ENCODE measurements around the gene GLIS2.

GLIS2 gene

DNA sequence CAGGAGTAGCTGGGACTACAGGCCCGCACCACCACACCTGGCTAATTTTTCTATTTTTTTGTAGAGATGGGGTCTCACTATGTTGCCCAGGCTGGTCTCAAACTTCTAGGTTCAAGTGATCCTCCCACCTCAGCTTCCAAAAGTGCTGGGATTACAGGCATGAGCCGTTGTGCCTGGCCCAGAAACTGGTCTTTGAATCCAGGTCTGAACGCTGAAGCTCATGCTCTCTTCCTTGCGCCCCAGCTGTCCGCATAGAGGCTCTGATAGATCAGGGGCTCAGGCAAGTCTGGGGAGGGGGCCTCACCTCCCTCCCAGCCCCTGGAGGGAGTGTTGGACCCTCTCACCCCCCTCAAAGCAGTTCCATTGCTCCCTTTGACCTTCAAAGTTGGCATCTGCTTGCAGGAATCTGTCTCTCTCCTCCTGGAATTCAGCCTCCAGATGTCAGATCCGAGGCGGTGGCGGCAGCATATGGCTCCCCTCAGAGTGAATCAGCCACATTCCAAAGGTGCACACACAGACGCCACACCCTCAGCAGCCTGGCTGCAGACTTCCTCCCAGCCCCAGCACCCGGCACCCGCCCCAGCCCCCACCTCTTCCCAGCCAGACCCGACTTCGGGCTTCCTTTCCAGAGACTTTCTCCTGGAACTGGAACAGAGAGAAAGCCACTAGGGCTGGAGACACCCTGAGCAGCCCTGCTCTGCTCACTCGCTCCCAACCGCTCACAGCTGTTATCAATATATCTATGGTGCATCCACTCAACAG is 16.9 kb upstream of the GLIS2 start:
- no peak for DNase-seq

DNA sequence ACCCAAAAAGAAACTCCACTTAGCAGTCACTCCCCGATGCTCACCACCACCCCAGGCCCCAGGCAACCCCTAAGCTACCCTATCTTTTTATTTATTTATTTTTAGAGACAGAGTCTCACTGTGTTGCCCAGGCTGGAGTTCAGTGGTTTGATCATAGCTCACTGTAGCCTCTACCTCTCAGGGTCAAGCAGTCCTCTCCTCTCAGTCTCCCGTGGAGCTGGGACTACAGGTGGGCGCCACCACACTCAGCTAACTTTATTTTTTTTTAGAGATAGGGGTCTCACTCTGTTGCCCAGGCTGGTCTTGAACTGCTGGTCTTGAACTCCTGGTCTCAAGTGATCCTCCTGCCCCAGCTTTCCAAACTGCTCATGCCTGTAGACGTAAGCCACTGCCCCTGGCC is 14.7 kb upstream of the GLIS2 start:
- DNase-seq: no peak

DNA sequence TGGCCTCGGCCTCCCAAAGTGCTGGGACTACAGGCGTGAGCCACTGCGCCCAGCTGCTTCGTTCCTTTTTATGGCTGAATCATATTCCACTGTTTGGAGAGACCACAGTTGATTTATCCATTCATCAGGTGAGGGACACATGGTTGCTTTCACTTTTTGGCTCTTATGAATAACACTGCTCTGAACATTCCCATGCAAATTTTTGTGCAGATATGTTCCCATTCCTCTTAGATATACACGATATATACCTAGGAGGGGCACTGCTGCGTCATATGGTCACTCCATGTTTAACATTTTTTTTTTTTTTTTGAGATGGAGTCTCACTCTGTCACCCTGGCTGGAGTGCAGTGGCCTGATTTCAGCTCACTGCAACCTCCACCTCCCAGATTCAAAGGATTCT is 13.9 kb upstream of the GLIS2 start:
- DNase-seq: no peak

DNA sequence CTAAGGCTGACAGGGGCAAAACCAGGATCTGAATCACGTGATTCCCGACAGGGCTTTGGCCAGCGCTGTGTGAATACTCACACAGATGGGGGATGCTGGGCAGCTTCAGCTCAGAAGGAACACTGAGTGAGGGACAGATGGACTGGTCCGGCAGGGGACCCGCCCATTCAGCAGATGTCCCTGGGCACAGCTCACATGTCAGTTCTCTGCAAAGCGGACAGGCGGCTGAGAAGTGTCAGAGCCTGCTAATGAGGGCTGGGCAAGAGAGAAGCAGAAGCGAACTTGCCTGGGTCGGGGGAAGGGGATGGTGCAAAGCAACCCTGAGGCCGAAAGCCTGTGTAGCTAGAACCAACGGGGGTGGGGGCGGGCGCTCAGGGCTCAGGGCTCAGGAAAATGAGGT is 11.9 kb upstream of the GLIS2 start:
- no peak for DNase-seq

DNA sequence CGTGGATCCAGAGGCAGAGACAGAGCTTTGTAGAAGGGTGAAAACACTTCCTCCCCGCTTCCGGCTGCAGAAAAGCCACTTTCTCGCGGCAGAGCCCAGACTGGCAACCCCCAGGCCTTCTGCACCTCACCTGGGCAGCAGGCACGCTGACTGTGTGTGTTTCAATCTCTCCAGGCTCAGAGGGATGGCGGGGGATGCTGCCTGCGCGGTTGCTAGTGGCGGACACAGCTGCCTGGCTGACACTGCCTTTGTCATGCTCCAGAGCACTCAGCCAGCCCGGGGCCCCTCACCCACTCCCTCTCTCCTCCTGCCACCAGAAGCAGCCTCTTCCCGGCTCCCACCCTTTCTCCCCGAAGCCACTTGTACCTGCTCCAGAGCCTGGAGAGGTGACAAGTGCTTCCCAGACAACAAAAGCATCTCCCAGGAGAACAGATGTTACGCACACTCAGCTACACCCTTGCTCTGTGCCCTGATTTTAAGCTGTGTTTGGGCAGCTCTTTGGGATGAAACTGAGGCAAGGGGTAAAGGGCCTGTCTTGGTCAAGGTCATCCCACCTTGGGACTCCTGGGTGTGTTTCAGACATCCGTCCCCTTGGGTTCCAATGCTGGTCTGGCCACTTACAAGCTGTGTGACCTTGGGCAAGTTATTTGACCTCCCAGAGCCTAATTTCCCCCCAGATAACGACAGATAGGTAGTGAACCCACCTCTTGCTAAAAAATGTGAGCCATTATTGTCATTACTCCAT is 9.2 kb upstream of the GLIS2 start:
- no peak for DNase-seq

DNA sequence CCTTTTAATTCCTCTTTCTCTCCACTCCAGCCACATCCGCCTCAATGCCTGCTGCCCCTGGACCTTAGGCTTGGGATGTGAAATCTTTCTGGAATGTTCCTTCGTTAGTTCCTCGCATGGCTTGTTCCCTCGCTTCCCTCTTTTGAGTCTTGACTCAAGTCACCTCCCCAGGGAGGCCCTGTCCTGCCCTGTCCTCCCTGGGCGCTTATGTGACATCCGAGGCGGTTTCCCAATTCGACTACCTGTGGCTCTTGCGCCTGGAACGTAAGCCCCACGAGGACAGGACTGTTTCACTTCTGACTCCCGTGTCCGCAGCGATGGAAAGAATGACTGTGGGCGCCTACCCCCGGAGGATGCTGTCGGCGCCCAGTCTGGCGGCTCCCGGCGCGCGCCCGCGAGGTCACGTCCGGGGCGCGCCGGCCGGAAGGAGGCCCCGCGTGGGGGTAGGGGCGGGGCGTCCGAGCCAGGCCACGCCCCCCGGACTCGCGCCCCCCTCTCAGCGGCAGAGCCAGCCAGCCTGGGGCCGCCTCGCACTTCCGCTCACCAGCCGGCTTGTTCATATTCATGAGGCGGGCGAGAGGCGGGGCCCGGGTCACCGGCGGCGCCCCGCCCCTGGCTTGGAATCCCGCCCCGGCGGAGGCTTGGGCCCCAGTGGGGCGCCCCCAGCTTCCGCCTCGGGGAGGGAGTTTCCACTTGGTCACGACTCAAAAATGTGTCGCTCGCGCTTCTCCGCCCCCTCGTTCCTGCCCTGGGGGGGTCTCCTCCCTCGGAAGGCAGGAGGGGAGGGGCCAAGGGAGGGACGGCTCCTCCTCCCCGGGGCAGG is 8.4 kb upstream of the GLIS2 start:
- peak; percentile 88 to 89 for DNase-seq

DNA sequence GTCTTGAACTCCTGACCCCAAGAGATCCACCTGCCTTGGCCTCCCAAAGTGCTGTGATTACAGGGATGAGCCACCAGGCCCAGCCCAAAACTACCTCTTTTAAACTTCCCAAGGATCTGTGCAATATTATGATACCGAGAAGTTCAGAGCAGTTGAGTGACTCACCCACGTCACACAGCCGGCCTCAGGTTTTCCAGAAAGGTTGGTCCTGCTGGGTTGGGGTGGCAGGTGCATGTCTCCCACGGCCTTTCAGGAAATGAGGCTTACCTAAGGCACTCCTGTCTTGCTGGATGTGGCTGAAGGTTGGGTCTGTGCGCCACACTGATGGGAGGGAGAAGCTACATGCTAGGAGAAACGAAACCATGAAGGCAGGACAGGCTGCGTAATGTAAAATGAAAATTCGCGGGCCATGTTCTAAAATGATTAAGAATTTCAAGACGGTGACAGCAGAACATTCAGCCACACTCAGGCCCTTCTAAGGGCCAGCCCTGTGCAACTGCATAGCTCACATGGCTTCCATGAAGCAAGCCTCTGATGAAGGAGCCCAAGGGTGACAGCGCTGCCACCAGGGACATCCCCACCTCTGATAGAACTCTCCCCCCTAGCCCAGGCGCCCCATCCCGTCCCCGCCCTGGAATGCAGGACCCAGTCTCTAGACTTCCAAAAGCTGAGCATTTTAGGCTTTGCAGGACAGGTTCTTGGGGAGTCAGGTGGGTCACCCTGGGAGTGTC is 6.6 kb upstream of the GLIS2 start:
- no peak for DNase-seq

DNA sequence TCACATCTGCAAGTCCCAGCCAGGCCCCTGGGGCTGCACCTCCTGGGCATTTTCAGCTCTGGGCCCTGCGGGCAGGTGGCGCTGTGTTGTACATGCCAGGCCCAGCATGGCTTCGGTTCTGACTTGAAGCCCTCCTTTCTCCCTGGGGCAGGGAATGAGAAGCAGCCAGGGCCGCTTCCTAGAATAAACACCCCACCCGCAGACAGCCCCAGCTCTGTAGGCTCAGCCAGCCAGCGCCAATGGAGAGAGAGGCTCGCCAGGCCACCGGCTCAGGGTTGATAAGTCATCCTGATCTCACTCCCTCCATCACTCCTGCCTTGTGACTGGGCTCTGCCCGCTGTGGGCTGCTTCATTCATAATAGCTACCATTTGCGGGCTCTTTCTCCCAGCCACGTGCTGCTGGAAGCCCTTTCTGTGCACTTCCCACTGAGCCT is 6.0 kb upstream of the GLIS2 start:
- no peak for DNase-seq

DNA sequence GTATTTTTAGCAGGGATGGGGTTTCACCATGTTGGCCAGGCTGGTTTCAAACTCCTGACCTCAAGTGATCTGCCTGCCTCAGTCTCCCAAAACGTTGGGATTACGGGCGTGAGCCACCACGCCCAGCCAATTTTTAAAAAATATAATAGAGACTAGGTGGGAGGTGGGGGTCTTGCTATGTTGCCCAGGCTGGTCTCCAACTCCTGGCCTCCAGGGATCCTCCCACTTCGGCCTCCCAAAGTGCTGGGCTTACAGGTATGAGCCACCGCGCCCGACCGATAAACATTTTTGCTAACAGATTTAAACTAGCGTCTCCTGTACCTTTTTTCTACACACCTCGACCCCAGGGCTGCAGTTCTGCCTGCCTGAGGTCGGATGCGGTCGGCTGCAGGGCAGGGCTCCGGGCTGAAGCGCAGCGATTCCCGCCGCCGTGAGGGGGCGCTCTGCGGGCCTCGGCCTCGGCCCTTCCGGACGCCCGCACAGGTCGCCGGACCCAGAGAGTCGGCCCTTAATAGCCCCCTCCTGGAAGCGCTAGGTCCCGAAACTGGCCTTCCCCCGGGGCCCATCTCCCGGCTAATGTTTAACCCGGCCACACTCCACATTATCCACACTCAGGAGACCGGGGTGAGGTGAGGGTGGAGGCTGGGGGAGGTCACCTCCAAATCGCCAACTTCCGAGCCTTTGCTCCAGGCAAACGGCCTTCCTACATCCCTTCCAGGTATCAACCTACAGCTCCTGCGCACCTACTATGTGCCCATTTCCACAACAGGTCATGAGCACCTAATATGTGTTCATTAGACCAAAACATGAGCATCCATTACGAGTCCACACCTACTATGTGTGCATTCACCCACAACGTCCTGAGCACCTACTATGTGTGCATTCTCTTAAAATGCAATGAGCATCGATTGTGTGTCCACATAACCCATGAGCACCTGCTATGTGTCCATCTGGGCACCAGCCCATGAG is 2.0 kb upstream of the GLIS2 start:
- no peak for DNase-seq

DNA sequence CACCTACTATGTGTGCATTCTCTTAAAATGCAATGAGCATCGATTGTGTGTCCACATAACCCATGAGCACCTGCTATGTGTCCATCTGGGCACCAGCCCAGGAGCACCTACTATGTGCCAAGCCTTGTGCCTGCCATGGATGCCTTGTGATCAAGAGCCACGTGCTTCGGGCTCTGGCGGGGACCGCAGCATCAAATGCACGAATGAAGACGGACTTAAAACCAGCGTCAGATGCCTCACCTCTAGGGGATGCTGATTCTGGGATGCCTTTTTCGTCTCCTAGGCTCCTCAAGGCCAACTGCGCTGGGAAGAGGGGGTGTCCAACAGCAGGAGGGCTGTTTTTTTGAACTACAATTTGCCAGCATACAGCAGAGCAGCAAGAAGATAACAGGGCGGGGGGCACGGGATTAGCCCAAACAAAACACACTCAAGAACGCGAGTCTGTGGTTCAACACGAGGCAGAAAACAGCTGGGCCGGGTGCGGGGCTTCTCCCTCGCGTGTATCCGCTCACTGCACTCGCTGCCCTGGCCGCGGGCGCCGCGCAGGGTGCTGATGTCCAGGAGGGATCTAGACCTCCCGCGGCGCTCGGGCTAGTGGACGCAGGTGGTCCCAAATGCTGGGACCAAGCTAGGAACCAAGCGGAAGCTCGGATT is 1.2 kb upstream of the GLIS2 start:
- no peak for DNase-seq

DNA sequence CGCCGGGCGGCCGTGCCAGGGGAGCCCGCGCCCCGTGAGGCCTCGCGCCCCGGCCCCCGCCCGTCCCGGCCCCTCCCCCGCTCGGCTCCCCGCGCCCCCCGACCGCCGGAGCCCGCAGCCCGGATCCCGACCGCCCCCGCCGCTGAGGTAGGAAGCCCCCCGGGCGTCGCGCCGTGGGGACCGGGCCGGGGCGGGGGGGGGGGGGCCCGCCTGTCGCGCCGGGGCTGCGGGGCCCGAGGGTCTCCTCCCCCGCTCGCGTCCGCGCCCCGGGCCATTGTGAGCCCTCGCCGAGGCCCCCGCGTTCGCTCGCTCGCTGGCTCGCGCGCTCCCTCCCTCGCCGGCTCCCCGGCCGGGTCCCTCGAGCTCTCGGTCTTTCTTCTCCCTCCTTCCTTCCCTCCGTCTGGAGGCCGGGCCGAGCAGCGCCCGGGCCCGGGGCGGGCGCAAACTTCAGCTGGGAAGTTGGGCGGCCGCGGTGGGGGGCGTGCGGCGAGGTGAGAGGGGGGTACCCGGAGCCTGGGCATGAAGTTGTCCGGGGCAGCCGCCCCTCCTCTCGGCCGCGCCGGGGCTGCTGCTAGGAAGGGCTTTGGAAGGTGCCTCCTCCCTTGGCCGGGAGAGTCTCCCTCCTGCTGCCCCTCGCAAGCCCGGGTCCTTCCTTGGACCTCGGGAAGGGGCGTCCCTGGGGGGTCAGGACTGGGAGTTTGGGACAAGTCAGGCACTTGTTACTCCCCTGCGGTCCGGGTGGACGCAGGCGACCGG is 419 bp downstream of the GLIS2 start:
- no peak for DNase-seq

DNA sequence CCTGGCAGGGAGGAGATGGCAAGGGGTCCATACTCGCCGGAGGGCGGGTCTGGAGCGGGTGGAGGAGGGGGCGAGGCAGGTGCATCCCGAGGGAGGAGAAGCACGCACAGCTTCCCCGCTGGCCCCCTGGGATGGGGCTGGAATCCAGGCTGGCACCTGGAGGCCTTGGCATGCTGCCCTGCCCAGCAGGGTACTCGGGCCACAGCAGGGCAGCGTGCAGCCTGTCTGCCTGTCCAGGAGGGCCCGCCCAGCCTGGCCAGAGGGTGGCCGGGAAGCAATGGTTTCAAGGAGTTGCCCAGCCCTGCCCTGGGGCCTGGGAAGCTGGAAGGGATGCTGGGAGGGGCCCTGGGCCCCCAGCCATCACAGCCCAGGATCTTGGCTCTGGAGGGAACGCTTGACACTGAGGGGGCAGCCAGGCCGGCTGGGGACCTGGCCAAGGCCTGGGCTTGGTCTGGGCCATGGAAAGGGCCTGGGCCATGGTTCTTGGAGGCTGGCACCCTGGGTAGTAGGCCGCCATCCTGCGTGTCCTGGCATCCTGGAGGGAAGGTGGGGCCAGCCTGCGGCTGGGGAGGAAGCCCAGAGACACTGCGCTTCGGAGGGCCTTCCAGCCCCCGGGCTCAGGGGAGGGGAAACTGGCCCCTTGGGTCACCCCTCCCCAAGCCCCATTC is 1.1 kb downstream of the GLIS2 start:
- DNase-seq: no peak

DNA sequence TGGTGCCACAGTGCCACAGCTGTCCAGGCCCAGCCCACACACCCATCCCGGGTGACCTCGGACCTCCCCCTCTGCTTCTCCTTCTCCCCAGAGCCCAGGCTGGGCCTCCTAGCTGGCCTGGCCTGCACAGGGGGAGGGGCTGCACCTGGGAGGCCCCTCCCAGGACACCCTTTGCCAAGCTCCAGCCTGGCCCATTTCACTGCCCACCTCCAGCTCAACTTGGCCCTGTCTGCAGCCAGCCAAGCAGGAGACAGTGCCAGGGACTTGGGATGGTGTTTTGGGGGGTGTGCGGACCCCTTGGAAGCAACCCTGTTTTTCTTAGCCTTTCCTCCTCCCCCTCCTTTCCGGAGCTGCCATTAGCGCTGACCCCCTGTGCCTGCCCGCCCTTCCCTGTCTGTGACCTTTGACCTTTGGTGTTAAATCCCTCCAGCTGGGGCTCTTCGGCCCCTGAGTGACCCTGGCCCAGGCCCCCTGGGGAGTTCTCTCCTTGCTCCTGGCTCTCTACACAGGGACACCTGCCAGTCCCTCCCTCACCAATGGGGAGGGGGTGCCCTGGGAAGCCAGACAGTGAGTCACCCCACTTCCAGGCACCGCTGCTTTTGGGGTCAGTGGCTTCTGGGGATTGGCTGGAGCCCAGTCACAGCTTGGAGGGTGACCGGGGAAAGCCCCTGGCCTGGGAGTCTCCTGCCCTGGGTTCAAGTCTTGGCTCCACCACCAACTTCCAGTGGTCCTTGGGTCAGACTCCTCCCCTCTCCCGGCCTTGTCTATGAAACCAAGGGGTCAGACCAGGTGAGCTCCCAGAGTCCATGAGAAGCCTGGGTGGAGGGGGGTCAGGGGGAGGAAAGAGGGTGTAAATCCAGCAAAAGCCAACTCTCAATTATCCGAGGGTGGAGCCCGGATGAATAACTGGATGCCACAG is 1.9 kb downstream of the GLIS2 start:
- no peak for DNase-seq

DNA sequence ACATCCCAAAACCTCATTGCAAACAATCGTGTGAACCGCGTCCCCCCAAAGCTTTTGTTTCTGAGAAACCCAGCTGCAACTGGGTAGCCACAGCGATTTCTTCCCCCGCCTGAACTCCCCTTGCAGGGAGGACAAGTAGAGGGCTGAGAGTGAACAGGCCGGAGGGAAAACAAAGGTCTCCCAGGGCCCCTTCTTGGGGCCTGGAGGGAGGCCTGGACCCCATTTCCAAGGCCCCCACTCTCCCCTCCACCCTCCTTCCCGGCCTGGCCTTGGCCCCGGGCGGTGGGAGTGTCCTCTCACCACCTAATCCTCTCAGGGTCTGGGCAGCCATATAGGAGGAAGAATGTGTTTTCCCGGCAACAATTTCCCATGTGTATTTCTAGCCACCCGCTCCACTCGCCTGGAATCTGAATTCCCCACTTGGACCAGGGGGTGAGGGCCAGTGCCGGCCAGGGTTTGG is 2.6 kb downstream of the GLIS2 start:
- DNase-seq: no peak

DNA sequence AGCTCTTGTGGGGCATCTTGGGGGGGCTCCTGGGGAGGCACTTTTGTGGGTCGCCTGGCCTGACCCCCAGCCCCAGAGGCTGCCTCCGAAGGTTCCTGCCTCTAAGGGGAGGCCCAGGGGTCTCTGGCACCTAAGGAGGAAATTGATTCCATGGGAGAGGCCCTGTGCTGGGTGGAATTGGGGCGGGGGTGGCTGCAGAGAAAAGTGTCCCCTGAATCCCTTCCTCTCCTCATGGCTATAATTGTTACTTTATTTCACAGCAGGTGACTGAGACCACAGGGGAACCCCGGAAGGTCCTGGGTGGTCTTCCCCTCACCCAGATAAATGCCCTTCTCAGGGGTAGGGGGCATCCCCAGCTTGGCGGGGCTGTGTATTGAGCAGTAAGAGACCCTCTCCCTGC is 3.1 kb downstream of the GLIS2 start:
- no peak for DNase-seq

DNA sequence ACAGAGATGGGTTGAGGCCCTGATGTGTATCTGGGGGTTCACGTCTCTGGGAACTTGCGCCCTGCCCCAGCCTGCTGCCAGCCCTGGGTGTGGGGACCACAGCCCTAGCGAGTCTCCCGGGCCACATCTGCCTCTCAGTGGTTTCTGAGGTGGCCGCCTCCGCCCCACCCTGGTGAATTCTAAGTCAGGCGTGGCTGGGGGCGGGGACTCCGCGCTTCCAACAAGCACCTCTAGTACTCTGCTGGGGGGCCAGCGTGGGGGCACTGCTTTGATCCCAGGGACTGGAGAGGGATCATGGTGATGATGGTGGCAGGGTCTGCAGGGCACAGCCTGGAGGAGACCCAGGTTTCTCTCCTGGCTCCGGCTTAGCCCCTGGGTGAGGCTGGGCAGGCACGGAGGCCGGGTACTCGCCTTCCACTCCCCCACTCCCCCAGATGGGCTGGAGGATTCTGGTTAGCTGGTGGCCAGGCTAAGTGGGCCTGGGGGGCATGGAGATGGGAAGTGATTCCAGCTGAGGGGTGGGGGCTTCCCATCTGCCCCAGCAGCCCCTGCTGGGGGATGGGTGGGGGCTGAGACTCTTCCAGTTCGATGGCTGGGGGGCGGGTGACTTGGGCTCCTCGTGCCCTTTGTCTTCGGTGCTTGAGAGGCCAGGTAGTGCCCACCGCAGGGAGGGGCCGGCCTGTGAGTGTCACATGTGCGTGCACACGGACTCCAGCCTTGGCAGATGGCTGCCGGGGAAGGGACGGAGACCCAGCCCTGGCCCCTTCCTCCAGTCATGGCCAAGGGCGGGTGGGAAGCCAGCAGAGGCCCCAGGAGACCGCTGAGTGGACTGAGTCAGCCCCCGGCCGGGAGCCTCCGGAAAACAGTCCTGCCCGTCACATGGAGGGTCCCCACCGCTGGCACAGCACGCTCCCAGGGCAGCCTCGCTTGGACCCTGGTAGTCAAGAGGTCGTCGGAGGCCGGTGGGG is 3.9 kb downstream of the GLIS2 start:
- no peak for DNase-seq

DNA sequence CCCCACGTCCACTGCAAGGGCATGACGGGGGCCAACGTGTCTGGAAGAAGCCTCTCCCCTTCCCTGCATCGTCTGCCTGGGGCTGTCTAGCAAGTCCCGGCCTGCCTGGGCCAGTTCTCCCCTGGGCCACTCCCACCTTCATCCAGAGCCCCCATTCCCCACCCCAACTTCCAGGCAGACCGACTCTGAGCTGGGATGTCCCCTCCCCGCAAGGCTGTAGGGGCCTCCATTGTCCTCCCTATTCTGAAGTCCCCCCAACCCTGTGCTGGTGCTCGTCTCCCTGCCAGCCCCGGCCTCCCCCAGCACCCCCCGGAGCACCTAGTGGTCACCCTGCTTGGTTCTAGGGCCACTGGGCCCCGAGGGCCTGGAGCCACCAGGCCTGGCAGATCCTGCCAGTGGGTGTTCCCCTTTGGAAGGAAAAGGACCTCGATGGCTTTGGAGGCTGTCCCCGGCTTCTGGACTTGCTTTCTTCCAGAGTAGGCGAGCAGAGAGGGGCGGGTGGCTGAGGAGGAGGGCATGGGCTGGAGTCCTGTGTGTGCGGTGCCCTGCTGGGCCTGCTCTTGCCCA is 4.8 kb downstream of the GLIS2 start:
- no peak for DNase-seq
